Activated CD4-positive, alpha-beta T cell treated with anti-CD3 and anti-CD28 coated beads, Interleukin-2, amount 50 U/mL, for 16 hours (primary cell): ENCODE results near the gene TCF4.
"Not testable (repeated sequence)": the region's sequence is repeated elsewhere in the genome, so short reads cannot be mapped to it uniquely, and the experiment has no call there.

Experiments
- DNase-seq: peaks from one replicate; pipeline ENCODE4 v3.0.0-alpha.2; 2020

Gene TCF4

GRCh38 chr18:55500316-55501086, 87.5 kb downstream of the TCF4 start:
- DNase-seq, result no peak

GRCh38 chr18:55499526-55499925, 88.5 kb downstream of the TCF4 start:
- DNase-seq, result no peak

- DNase-seq, result no peak
Measured at GRCh38 chr18:55497825-55498403, 90.1 kb downstream of the TCF4 start.

DNA sequence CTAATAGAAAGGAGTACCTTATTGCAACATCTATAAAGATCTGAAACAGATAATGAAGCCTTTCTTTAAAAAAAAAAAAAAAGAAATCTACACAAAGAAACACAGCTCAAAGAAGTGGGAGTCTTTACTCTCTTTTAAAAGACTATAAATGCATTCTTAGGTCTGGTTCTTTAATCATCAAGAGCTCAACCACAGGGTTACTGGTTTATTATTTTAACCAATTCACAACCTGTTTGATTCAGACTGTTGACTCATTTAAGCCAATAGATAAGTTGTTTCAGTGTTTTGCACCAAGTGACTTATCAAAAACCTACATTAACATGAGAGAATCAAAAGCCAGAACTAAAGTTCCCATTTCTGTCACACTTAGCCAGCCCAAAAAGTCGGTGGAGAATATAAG, 93.1 kb downstream of the TCF4 start:
- DNase-seq, result no peak

DNA sequence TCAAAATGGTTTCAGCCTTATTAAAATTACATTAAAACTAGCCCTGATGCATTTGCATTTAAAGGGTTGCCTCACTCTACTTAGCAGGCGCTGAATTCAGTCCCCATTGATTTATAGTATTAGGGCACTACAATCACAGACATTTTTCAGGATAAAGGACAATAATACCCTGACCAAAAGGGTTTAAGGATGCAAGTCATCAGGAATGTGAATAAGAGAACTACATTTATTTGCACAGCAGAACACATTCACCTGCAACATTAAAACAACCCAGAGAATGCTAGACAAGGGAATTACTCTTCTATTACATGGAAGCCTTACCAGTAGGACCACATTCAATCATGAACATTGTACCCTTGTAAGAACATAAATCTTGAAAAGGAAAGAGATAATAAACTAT, 93.6 kb downstream of the TCF4 start:
- DNase-seq, result no peak

GRCh38 chr18:55491616-55492015, 96.4 kb downstream of the TCF4 start:
- no peak for DNase-seq

GRCh38 chr18:55489034-55489986, 98.7 kb downstream of the TCF4 start:
- peak; percentile 77 for DNase-seq

DNA sequence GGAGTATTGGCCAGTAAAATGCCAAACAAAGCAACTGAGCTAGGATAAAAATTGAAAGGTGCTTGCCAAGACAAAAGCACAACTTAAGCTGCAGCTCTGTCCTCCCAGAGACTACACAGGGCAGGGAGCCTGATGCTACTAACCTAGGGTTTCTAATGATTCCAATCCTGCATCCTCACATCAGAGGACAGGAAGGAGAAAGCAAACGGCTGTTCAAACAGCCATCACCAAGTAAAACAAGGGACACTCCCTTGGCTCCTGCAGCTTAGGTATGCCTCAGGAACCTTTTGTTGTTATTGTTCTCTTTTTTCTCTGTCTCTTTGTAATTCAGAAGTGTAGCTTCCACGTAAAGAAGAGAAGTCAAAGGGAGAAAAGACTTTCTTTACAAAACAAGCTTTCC, 99.5 kb downstream of the TCF4 start:
- no peak for DNase-seq

GRCh38 chr18:55487997-55488396, 100.0 kb downstream of the TCF4 start:
- DNase-seq, result no peak

DNA sequence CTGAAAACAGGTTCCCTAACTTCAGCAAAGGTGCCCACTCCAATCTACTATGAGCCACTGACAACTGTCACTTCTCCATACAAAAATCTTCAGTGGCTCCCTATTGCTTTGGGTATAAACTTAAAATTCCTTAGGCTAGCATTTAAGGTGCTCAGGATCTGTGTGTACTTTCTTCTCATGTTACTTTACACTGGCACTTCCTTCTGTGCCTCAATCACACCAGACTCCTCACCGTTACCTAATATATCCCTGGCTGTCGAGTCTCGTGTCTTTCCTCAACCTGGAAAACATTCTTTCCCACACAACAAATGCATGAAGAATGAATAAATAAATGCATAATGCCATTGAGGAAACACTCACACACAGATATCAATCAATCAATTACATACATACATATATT, 101.1 kb downstream of the TCF4 start:
- no peak for DNase-seq

DNA sequence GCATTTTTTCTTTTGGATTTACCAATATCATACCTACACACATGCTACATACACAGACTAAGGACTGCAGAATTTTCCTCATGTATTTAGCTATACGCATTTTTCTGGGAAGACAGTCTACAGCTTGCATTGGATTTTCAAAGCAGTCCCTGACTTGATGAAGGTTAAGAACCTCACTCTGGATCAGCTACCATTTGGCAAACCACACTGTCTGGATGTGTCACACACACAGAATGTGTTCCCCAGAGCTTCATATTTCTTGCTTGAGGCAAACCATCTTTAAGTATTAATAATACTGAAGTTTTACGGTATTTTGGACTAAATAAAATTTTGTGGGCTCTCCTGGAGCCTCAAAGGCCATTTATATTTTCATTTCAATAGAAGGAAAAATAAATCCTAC, 102.3 kb downstream of the TCF4 start:
- no peak for DNase-seq

- DNase-seq, result peak; percentile 14
Measured at GRCh38 chr18:55484773-55485172, 103.2 kb downstream of the TCF4 start.

DNA sequence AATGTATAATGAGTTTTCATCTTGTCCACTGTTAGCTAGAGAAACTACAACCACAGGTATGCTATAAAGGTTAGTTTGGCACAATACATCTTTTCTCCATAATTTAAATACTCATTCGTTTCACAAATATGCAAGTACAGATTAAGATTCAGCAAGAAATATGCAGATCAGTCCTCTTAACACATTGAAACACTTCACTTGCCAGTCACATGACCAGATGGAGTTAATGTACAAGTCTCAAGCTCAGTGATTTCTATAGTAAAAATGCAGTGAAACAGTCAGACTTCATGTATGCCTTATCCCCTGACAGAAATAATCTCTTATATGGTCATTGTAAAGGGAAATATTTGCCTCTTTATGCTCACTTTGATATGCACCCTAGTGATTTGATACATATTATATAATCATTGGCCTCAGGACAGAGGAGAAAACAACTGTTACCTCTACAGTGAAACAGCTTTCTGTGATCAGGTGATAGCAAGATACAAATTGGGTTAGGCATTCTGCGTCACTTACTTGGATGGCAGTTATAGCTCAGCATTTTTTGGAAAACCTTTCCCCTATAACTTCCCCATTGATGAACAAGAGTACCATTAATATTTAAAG, 104.6 kb downstream of the TCF4 start:
- DNase-seq, result no peak

GRCh38 chr18:55479656-55480420, 108.2 kb downstream of the TCF4 start:
- no peak for DNase-seq

DNA sequence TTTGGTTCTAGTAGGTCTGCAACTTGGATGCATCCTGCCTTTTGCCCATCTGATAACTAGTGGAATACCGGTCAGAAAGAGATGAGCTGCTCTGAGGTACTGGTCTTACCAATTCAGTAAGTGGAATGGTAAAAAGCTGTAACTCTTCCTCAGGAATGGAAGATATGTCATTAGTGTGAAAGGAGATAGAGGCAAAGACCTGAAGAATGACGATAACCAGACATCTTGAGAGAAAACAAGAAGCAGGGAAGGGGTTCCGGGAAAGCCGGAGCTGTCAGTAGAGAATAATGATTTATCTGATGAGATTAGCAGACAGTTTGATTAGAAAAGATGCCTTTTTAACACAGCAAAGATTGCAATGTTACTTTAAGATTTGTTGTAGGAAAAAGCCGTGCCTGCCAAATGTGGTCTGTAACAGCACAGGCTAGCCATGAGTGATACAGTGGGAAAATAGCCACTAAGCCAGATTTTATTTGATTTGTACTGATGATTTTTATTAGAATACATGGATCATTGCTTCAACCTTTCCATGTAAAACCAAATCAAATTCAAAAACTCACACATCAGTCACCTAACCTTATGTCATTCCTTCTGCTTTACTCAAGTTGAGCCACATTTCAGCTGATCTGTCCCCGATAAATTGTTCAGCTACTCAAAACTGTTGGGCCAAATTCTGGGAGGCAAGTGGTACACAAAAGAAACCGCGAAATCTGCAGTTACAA, 110.0 kb downstream of the TCF4 start:
- no peak for DNase-seq

GRCh38 chr18:55477499-55477859, 110.5 kb downstream of the TCF4 start:
- DNase-seq, result peak; percentile 45

DNA sequence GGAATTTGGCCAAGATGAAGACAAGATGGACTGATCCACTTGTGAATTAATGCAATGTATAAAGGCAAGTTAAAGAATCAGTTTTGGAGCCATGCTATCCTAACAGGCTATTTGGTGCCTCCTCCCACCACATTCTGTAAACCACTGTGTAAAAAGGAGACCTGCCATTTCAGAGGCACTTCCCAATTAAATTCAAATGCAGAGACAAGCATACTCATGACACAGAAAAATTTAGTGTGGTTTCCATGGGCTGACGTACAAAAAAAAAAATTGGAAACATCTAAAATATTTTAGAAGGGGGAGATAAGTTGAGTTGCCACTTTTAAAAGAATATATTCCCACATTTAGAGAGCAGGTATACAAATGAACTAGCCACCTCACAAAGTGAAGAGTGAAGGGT, 112.1 kb downstream of the TCF4 start:
- DNase-seq, result no peak

DNA sequence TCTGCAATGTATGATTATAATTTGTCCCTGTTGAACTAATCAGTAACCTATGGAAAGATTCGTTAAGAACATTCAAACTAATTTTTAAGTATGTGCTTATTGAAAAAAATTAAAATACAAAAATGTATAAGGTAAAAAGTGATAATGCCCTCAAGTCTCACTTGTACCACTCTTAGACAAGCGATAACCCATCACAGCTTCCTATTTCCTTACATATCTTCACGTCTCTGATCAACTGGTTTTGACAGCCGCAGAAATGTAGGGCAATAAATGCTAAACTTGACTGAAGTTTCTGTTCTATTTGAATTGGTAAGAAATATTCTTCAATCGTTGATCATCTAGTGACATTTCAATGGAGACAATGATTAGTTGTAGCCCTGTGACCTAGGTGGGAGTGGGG, 112.5 kb downstream of the TCF4 start:
- no peak for DNase-seq

DNA sequence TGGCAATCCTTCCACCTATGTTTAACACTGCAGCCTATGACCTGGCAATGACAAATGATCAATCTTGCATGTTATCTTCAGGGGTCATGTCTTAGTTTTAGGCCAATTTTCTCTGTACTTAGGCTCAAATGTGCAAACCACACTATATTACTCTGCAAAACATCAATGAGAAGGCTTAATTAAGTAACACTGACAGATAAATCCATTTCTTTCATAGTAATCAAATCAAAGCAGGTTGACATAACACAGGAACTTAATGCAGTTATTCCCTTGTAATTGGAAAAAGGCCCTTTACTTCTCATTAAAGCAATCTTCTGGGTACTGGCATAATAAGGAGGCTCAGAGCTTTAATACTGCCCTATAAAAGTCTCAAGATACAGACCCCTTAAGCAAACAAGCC, 114.4 kb downstream of the TCF4 start:
- no peak for DNase-seq

DNA sequence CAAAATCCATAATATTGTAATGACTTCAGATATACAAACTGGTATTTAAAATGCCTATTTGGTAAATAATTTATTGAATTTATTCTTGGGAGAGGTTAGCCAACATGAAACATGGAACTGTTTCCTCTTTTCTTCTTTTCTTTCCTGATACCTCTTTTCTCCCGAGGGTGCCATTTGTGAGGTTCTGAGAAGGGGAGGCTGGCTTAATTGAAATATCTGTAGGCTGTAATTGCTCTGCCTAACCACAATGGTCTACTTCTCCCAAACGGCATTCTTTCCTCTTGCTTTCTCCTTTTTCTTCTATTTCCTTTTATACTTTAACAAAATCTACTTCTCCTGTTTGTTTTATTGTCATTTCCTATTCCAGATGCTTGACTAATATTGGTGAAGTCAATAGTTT, 114.9 kb downstream of the TCF4 start:
- DNase-seq, result no peak

DNA sequence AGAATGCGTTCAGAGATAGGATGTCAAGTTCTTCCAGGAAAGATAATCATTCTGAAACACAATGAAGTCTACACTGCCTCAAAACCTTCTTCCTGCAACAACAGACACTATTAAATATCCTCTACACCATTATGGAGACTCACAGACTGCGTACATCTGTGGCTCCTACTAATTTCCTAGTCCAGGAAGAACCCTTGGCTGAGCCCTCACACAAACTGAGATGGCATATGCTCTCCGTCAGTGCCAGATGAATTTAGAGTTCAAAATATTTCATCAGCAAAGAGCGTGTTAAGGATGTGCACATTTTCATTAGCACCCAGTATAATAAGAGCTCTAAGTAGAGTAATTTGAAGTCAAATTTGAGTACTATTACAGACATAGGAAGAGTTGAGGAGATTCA, 117.2 kb downstream of the TCF4 start:
- DNase-seq, result no peak

DNA sequence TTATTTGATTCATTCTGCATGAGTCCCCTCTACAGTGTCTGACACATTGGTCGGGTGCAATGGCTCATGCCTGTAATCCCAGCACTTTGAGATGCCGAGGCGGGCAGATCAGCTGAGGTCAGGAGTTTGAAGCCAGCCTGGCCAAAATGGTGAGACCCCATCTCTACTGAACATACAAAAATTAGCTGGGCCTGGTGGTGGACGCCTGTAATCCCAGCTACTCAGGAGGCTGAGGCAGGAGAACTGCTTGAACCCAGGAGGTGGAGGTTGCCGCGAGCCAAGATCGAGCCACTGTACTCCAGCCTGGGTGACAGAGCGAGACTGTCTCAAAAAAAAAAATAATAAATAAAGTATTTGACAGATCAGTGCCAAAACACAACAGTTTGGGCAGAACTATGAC, 118.9 kb downstream of the TCF4 start:
- not testable (repeated sequence) for DNase-seq
